ENCODE results near the gene HSD3B1.

Gene HSD3B1

GRCh38 chr1:119506941-119507340 is at the start of gene HSD3B1:
HSD3B1 (plus strand) TSS chr1:119507210; CDS start chr1:119507477, 267 bp downstream.
- DNase-seq (ENCODE audit: low spot score) = peak; percentile 58

DNA sequence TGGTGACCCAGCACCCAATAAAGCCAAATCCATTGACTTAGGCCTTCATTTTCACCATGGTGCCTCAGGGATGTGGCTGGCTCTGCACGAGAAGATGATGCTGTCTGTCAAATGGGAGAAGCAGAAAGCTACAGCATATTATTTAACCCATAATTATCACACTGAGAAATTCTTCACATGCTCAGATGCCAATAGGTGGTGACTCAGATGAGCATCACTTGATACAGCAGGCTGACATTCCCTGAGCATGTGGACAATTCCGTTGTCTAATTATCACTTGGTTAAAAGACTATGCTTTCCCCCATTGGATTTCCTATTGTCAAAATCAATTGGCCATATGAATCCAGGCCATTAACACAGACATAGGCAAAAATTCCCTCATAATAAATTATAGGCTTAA is 44.0 kb upstream of the HSD3B1 start:
- no peak for DNase-seq (ENCODE audit: low spot score)

DNA sequence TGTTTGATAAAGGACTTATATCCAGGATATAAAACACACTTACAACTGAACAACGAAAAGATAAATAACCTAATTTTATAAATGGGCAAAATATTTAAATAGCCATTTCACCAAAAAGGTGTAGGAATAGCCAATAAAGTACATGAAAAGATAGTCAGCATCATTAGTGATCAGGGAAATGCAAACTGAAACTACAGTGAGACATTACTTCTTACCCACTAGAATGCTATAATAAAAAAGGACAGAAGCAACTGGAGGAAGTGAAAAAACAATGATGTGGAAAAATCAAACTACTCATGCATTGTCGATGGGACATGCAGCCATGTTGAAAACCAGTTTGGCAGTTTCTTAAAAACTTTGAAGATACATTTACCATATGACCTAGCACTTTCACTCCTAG is 43.4 kb upstream of the HSD3B1 start:
- no peak for DNase-seq (ENCODE audit: low spot score)

GRCh38 chr1:119466445-119466844 is 40.6 kb upstream of the HSD3B1 start:
- no peak for DNase-seq (ENCODE audit: low spot score)

DNA sequence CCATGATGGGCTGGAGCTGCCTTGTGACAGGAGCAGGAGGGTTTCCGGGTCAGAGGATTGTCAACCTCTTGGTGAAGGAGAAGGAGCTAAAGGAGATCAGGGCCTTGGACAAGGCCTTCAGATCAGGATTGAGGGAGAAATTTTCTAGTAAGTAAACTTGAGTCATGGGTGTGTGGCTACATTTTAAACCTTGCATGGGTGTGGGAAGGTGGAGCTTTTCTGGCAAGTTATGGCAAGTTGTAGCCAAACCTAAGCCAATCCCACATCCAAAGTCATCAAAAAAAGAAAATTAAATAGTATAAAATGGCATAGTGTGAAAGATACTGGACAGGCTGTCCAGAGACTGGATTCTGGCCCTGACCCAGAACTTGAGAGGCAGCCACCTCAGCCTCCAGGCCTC is 39.8 kb upstream of the HSD3B1 start:
- no peak for DNase-seq (ENCODE audit: low spot score)

DNA sequence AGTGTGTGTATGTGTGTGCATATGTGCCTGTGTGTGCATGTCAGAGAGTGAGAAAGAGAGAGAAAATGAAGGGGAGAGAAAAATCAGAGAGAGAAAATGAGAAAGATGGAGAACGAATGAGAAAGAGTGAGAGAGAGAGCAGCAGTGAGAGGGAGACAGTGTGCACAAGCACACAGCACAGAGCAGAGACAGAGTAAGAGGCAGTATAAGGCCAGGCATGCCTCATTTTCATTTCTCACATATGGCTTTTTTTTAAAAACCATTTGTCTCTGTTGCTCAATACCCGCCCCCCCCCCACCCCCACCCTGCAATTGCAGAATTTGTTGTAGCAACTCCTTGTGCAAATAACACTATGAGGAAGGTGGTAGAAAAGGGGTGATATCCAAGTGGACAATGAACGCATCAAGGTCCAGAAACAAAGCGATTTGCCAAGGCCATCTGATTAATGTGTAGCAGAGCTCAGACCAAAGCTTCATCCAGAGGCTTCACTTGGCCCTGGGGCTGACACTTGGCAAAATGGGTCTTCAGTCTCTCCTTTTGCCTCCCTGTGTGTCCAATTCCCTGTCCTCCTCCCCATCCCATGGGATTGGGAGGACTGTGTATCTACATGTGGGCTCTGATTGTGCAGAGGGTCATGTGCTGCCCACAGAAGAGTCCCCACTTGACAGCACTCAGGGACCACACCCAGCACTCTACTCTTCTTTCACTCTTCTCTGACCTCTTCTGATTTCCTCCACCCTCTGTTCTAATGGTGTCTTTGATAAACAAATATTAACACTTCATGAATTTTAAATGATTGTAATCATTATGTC is 38.9 kb upstream of the HSD3B1 start:
- DNase-seq (ENCODE audit: low spot score) = no peak

DNA sequence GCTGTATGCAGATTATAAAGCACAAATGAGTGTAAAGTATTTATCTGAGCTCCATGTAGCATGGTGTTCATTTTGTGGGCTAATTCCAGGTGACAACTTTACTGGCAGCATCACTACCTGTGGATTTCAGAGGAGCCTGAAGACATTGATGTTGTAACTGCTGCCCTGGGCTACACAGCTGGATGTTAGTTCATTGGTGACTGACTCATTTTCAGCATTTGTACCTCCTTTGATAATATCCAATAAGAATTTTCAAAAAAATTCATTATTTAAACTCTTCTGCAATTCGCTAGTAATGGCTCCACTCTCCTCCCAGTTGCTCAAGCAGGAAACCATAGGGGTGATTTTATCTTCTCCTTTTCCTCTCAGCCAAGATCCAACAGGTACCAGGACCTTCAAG is 37.3 kb upstream of the HSD3B1 start:
- DNase-seq (ENCODE audit: low spot score) = no peak

DNA sequence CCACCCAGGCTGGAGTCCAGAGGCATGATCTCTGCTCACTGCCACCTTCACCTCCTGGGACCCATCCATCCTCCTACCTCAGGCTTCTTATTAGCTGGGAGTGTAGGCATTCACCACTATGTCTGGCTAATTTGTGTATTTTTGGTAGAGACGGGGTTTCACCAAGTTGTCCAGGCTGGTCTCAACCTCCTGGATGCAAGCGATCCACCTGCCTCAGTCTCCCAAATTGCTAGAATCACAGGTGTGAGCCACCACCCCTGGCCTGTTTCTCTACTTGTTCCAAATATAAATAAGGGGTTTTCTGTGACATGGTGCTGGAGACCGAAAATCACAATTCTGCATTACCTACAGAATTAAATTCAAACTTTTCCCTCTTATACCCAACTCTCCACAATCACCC is 36.6 kb upstream of the HSD3B1 start:
- DNase-seq (ENCODE audit: low spot score) = no peak

GRCh38 chr1:119470958-119471357 is 36.1 kb upstream of the HSD3B1 start:
- DNase-seq (ENCODE audit: low spot score) = no peak

DNA sequence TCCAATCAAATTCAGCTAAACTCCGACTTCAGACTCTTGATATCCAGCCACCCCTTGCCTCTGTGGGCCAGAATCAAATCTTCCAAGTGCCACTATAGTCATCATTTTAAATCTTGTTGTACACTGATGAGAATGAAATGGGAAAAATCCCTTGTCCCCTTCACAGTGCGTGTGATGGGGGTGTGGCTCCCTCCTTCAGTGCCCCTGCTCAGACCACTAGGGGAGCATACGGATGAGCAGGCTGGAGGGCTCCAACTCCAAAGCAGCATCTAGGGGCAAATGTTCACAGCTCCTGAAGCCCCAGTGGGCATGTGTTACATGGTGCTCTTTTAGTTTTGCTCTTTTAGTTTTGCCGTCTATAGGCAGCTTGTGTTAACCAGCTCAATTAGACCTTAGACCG is 35.4 kb upstream of the HSD3B1 start:
- DNase-seq (ENCODE audit: low spot score) = no peak

DNA sequence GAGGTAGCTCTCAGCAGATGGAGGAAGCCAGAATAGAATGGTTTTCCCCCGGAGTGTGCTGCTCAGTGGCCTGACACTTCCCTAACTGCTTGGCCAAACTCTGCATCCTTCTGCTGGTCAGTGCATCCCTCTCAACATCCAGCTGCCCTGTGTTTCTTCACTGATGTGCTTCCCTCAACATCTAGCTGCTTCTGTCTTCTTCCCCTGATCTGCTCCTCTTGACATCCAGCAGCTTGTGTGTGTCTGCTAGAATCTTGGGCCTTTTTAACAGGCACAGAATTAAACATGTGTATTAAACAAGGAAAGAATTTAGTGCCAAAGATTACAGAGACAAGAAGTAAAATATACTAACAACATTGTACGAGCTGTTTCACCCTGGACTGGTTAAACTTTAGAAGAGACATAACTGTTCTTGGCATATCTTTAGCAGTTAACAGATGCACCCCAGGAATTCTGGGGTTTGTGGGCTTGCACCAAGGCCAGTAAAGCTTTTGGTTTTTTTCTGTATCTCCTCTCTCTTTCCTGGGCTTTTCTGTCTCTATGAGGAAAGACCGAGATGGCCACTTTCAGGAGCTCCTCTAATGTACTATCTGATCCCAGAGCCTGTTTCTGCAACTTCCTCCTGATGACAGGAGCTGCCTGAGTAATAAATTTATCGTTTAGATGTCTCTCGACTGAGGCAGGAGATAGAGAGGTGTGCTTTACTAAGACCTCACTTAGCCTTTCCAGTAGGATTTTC is 34.8 kb upstream of the HSD3B1 start:
- DNase-seq (ENCODE audit: low spot score) = no peak

DNA sequence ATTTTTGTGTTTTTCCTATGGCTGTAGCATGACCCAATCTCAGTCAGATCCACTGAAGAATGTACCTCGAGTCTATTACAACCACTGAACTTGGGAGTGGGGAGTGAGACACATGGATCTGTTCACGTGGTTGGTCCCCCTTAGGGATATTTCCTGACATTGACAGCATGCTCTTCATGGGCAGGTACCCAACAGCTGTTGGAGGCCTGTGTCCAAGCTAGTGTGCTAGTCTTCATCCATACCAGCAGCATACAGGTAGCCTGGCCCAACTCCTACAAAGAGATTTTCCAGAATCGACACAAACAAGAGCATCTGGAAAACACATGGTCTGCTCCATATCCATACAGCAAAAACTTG is 34.2 kb upstream of the HSD3B1 start:
- no peak for DNase-seq (ENCODE audit: low spot score)

DNA sequence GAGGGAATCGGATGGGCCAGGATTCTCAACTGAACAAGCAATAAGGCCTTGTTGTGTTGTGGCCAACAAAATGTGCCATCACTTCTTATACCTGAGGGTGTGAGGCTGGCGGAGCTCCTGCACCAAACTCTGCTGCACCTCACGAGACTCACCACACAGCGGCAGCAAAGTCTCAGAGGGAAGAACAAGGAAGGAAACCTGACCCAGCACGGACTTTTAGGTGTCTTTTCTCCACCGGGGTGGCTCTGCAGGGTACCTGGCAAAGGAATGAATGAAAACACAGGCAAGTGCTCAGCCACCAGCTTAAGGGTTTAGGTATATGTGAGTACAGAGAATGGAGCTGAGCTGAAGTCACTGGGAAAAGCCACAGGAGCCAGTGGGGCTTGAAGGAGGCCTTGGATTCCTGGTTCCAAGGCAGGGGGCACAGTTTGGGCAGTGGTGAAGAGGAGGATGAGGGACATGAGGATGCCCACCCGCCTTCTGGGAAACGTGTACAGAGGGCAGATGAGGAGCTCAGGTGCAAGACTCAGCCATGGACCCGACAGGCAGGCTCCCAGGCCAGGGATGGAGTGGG is 31.1 kb upstream of the HSD3B1 start:
- DNase-seq (ENCODE audit: low spot score) = peak; percentile 67

DNA sequence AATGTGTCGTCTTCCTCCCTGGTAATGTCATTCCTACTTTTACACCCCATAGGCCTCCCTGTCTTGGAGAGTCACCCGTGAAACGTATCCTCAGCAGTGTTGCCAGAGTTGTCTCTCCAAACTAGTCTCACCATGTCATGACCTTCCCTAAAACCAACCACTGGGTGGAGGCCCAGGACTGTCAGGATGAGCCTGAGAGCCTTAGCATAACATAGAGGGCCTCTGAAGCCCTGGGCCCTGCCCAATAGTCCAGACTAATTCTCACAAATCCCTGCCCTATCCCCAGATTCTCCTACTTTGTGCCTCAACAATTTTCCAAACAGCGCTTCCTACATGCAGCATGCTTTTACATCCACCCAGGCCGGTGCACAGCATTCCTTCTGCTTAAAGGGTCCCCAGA is 29.3 kb upstream of the HSD3B1 start:
- DNase-seq (ENCODE audit: low spot score) = no peak

DNA sequence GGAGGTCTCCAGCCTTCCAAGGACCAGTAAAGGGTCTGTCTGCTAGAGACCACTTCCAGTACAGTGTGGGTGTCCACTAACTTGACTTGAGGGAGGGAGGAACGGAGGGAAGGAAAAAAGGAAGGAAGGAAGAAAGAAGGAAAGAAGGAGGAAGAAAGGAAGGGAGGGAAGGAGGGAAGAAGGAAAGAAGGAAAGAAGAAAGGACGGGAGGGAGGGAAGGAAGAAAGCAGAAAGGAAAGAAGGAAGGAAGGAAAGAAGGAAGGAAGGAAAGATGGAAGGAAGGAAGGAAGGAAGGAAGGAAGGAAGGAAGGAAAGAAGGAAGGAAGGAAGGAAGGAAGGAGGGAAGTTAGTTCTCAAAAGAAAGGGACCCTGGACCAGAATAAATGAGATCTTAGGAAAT is 26.8 kb upstream of the HSD3B1 start:
- DNase-seq (ENCODE audit: low spot score) = no peak

DNA sequence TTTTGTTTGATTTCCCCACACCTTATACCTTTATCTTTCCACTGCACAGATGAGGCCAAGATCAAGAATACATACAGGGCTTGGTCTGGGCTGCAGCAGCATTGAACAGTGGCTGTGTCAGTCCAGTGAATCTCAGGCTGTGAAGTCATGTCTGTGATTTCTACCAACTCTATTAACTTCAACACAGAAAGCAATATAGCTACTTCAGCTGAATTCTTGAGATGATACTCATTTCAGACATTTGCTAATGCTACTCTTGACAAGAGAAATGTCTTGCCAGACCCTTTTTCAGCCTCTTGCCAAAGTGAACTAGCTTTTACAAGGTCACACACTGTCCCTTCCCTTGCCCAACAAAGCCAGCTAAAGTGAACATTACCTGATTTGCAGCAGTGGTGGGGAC is 25.1 kb upstream of the HSD3B1 start:
- no peak for DNase-seq (ENCODE audit: low spot score)

DNA sequence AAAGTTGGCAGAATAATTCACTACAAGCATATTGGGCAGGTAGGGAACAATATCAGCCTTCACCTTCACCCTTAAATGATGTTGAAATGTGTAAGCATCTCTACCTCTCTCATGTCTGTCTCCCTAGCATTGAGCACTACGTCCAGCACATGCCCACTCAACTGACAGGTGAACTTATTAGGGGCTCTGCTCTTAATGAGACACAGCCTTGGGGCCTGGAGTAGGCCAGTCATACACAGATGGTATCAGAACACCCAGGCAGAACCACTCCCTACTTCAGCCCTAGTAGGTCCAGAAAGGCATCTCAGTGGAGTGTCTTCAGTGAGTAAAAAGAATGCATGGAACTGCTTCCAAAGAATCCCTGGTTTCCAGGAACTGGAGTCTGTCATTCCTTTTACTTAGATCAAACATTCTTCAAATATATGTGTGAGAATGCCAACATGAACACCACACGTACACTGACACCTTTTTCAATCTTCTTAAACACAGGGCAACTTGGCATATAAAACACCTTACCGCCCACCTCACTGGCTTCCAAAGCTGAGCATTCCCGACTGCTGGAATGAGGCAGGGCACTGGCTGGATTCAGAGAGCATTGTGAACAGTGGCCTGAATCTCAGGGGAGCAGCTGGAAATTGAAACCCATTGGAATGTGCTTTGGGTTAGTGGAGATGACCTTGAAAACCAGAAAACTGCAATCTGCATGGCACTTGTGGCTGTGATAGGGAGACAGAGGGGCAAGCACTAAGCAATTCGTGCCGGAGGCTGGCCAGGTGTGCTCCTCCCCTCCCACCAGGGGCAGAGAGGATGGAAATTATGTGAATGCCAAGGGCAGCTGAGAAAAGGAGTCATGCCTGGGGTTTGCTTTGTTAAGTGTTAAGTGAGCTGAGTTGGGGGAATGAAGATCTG is 24.2 kb upstream of the HSD3B1 start:
- DNase-seq (ENCODE audit: low spot score) = peak; percentile 2

- no peak for DNase-seq (ENCODE audit: low spot score)
Observed at GRCh38 chr1:119483441-119484200, 23.4 kb upstream of the HSD3B1 start.

DNA sequence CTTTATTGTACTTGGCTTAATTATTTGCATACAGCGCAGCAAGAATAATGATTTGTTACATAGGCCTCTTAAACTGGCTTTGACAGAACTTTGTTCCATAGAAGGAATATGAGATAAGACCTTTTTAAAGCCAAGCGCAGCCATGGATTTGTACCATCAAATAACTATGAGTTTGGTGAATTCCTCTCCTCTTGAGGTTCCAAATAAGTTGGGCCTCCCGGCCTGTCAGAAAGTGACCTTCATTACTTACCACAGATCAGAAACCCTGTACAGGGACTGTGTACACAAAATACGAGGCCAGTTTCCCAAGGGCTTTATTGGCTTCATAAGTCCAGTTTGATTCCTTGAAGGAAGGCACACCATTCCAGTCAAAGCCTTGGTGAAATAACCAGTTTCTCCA is 21.8 kb upstream of the HSD3B1 start:
- DNase-seq (ENCODE audit: low spot score) = no peak

DNA sequence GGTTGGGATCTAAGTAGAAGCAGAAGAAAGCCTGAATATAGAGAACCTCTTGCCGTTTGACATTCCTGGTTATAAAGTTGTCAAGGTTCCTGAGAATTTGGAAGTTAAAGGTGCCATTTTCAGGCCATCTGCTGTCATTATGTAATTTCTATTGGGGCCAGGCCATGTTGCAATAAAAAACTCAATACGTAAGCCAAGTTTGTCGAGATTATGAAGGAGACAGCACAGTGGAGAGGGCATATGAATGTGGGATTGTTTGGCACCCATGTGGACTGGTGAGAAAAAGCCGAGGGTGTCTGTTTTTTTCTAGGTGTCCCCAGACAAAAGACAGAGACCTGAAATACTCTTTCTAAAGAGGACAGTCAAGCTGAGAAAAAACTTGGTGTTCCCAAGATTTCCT is 18.8 kb upstream of the HSD3B1 start:
- no peak for DNase-seq (ENCODE audit: low spot score)

DNA sequence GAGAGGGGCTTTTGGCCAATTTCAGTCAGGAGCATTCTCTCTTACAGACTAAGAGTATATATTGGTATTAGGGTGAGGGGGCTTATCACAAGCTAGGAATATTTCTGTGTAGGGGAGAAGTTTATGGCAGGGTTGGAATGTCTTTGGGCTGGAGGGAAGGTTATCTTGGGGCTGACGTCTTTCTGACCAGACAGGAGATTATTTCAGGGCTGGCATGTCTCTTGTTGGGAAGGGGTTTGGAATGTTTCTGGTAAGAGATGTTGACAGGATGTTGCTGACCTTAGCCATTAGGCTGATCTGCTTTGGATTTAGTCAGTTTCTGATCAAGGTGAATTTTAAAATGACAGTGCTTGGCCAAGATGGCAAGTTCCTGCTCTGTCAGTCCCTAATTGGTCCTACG is 17.8 kb upstream of the HSD3B1 start:
- no peak for DNase-seq (ENCODE audit: low spot score)

DNA sequence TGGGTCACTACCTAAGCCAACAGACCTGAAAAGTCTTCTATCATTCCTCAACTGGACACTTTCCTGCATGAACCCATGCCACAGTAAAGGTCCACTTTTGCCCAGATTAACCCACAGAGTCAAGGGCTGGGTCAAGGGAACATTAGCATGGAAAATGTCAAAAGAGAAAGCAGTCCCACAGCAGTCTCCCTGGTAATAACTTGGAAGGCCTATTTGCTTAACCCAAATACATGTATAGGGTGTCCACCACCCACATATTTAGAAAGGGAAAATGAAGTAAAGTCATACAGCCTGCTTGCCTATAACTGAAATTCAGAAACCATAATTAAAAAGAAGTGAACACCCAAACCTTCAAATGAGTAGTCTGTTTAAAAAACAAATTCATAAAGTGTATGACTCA is 16.1 kb upstream of the HSD3B1 start:
- no peak for DNase-seq (ENCODE audit: low spot score)

Measured in SW480 (cell line).